Measurements from ENCODE around the gene KCNJ15.

KCNJ15 gene

GRCh38 chr21:38297194-38297631 lies 40.4 kb downstream of the KCNJ15 start:
- no peak for DNase-seq (ENCODE audit: low read depth in 3 of 3, low spot score in 1 of 3)

- no peak for DNase-seq (ENCODE audit: low read depth in 3 of 3, low spot score in 1 of 3)
Measured at GRCh38 chr21:38297871-38298270, 41.1 kb downstream of the KCNJ15 start.

- no peak for DNase-seq (ENCODE audit: low read depth in 3 of 3, low spot score in 1 of 3)
Measured at GRCh38 chr21:38298832-38299231, 42.0 kb downstream of the KCNJ15 start.

- no peak for DNase-seq (ENCODE audit: low read depth in 3 of 3, low spot score in 1 of 3)
Measured at GRCh38 chr21:38299671-38300070, 42.9 kb downstream of the KCNJ15 start.

GRCh38 chr21:38300141-38300578 lies 43.4 kb downstream of the KCNJ15 start:
- DNase-seq (ENCODE audit: low read depth in 3 of 3, low spot score in 1 of 3), result no peak

- DNase-seq (ENCODE audit: low read depth in 3 of 3, low spot score in 1 of 3), result no peak
Measured at GRCh38 chr21:38301321-38302214, 44.8 kb downstream of the KCNJ15 start.

- DNase-seq (ENCODE audit: low read depth in 3 of 3, low spot score in 1 of 3), result no peak
Measured at GRCh38 chr21:38303300-38303699, 46.5 kb downstream of the KCNJ15 start.

GRCh38 chr21:38306433-38307141 lies 49.8 kb downstream of the KCNJ15 start:
- DNase-seq (ENCODE audit: low read depth in 3 of 3, low spot score in 1 of 3), result no peak

GRCh38 chr21:38307771-38308531 lies 51.2 kb downstream of the KCNJ15 start:
- no peak for DNase-seq (ENCODE audit: low read depth in 3 of 3, low spot score in 1 of 3)

GRCh38 chr21:38308532-38309119 lies 51.8 kb downstream of the KCNJ15 start:
- DNase-seq (ENCODE audit: low read depth in 3 of 3, low spot score in 1 of 3), result no peak

- no peak for DNase-seq (ENCODE audit: low read depth in 3 of 3, low spot score in 1 of 3)
Measured at GRCh38 chr21:38310646-38311485, 54.1 kb downstream of the KCNJ15 start.

- DNase-seq (ENCODE audit: low read depth in 3 of 3, low spot score in 1 of 3), result no peak
Measured at GRCh38 chr21:38311765-38312164, 55.0 kb downstream of the KCNJ15 start.

GRCh38 chr21:38312822-38313221 lies 56.0 kb downstream of the KCNJ15 start:
- DNase-seq (ENCODE audit: low read depth in 3 of 3, low spot score in 1 of 3), result no peak

- DNase-seq (ENCODE audit: low read depth in 3 of 3, low spot score in 1 of 3), result no peak
Measured at GRCh38 chr21:38314558-38314957, 57.8 kb downstream of the KCNJ15 start.

- no peak for DNase-seq (ENCODE audit: low read depth in 3 of 3, low spot score in 1 of 3)
Measured at GRCh38 chr21:38315122-38315521, 58.3 kb downstream of the KCNJ15 start.

- DNase-seq (ENCODE audit: low read depth in 3 of 3, low spot score in 1 of 3), result no peak
Measured at GRCh38 chr21:38319781-38320180, 63.0 kb downstream of the KCNJ15 start.

GRCh38 chr21:38321568-38321967 lies 64.8 kb downstream of the KCNJ15 start:
- no peak for DNase-seq (ENCODE audit: low read depth in 3 of 3, low spot score in 1 of 3)

GRCh38 chr21:38322311-38322950 lies 65.6 kb downstream of the KCNJ15 start:
- DNase-seq (ENCODE audit: low read depth in 3 of 3, low spot score in 1 of 3), result no peak

- no peak for DNase-seq (ENCODE audit: low read depth in 3 of 3, low spot score in 1 of 3)
Measured at GRCh38 chr21:38323721-38324531, 67.1 kb downstream of the KCNJ15 start.
